Muscle of back (tissue), 13 donors: ENCODE measurements around the gene RILPL1. TPM values are rescaled to one million over a fixed set of nuclear protein-coding genes. Genes with fewer than 3 reads are reported as not detected.
A peak's percentile ranks its signal among the peaks of the same experiment; 100 is the strongest.
"Not testable (repeated sequence)": the region's sequence is repeated elsewhere in the genome, so short reads cannot be mapped to it uniquely, and the experiment has no call there.

Source experiments
- DNase-seq, 3 donors: peaks; one replicate each; pipeline versions ENCODE4 v3.0.0 to v3.0.0-alpha.2; 2013
- long read RNA-seq, 9 donors: transcript quantifications; one replicate each; lab custom pipeline, GENCODE V29; 2026
- polyA plus RNA-seq, 10 donors: library from polyadenylated mRNA; unstranded; fragments of 120-200 nt; gene quantifications; one replicate each; pipeline ENCODE4 v1.2.1, GENCODE V29; 2013; ENCODE audit not compliant: insufficient read length in 10 of 10

RILPL1 gene
- polyA plus RNA-seq, result 10 to 100 TPM; 27.0 to 36.1 (median 28.9) TPM
- long read RNA-seq, donor 1, partial matches to known transcripts, result 5 of 12 reads
- long read RNA-seq, donor 1, other reads (novel, unspliced or antisense), result 0 of 12 reads
- long read RNA-seq, donor 2, transcript RILPL1-204 (1 exons, 3,894 nt), result major isoform, 11 of 18 reads
- long read RNA-seq, donor 2, partial matches to known transcripts, result 0 of 18 reads
- long read RNA-seq, donor 2, other reads (novel, unspliced or antisense), result 0 of 18 reads
- long read RNA-seq, donor 3, result 0 reads
- long read RNA-seq, donor 4, partial matches to known transcripts, result 0 of 17 reads
- long read RNA-seq, donor 4, other reads (novel, unspliced or antisense), result 12 of 17 reads
- long read RNA-seq, donor 5, transcript RILPL1-204 (1 exons, 3,894 nt), result major isoform, 11 of 17 reads
- long read RNA-seq, donor 5, partial matches to known transcripts, result 0 of 17 reads
- long read RNA-seq, donor 5, other reads (novel, unspliced or antisense), result 0 of 17 reads
- long read RNA-seq, donor 6, transcript RILPL1-204 (1 exons, 3,894 nt), result major isoform, 6 of 11 reads
- long read RNA-seq, donor 6, partial matches to known transcripts, result 0 of 11 reads
- long read RNA-seq, donor 6, other reads (novel, unspliced or antisense), result 0 of 11 reads
- long read RNA-seq, donor 7, transcript RILPL1-204 (1 exons, 3,894 nt), result major isoform, 8 of 12 reads
- long read RNA-seq, donor 7, partial matches to known transcripts, result 0 of 12 reads
- long read RNA-seq, donor 7, other reads (novel, unspliced or antisense), result 0 of 12 reads
- long read RNA-seq, donor 8, transcript RILPL1-204 (1 exons, 3,894 nt), result major isoform, 5 of 9 reads
- long read RNA-seq, donor 8, partial matches to known transcripts, result 0 of 9 reads
- long read RNA-seq, donor 8, other reads (novel, unspliced or antisense), result 0 of 9 reads
- long read RNA-seq, donor 9, partial matches to known transcripts, result 0 of 2 reads
- long read RNA-seq, donor 9, other reads (novel, unspliced or antisense), result 0 of 2 reads

DNA sequence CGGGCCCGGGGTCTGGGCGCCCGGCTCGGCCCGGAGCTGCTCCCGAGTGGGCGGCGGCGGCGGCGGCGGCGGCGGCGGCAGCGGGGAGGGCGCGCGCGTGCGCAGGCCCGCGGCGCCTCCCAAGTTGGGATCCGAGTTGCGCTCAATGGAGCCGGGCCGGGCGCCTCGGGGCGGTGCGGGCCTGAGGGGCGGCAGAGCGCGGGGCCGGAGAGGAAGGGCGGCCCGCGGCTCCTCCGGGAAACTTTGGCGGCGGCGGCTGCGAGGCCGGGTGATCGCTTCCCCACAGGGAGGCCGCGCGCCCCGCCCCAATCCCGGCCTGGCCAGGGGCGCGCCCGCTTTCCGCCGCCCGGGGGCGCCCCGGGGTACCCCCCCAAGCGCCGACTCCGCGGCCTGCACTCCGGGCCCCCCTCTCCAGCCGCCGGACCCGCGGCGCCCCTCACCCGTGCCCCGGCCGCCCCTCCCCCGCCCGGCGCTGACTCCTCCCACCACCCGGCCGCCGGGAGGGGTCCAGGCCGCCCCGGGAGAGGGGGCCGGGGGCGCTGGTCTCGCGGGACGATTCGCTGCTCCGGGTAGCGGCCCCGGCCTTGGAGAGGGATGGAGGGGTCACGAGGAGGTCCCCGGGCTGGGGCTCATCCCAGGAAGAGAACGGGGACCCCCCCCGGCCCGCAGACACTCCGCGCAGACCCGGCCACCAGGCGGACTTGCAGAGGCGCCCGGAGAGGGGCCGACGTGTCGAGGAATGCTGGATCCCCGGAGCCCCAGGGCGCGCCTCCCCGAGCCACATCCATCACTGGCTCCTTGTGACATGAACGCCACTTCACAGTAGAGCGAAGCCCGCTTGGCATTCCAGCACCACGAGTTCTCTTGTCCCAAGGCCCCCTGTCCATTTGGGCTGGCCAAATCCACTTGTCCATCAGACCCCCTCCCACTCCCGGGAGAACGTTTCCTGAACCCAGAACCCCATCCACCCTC, at the start of gene RILPL1:
TSS of gene RILPL1 (minus strand) at position 48 of the 972 bp plus-strand sequence. CDS start 237 bp downstream, outside the sequence.
- DNase-seq, result peak; percentile 33 to 87 (median 68)

- DNase-seq, result no peak
Observed at GRCh38 chr12:123580772-123581171, 47.3 kb upstream of the RILPL1 start.

GRCh38 chr12:123578829-123579228, 45.3 kb upstream of the RILPL1 start:
- not testable (repeated sequence) for DNase-seq

GRCh38 chr12:123578243-123578642, 44.7 kb upstream of the RILPL1 start:
- no peak for DNase-seq

- no peak for DNase-seq
Observed at GRCh38 chr12:123576611-123577010, 43.1 kb upstream of the RILPL1 start.

- DNase-seq, result no peak
Observed at GRCh38 chr12:123573870-123574269, 40.4 kb upstream of the RILPL1 start.

DNA sequence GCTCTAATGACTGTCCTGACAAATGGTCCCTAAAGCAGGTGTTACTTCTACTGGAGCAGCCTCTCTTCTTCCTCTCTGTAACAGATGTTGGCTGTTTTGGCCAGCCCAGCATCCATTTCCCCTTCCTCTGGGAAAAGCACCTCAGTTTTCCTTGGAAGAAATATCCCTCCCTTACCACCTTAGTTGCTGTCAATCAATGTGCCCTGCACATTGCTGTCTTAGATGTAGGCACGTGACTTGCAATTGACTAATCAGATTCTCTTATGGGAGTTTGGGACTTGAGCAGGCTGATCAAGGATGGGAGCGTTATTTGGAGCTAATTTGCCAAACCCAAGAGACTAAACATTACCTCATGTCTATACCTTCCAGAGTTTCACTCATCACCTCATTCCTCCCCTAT, 38.9 kb upstream of the RILPL1 start:
- no peak for DNase-seq

DNA sequence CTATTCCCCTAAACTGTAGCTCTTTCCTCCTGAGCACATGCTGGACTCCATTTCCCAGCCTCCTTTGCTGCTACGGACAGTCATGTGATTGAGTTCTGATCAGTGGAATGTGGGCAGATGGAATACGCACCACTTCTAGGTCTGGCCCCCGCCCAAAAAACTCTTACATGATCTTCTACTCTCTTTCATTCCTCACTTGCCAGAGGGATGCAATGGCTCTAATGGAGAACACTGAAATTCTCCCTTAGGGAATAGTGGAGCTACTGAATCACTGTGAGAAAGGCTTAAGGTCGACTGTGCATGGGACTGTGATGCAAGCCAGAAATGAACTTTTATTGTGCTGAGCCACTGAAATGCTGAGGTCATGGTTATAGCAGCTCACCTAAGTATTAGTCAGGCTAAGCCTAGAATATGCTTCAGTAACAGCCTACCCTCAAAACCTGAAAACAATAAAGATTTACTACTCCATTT, 37.9 kb upstream of the RILPL1 start:
- peak in 2 of 3 donors; percentile 19 to 46 for DNase-seq

- DNase-seq, result peak in 1 of 3 donors; percentile 11
Observed at GRCh38 chr12:123559468-123559867, 25.9 kb upstream of the RILPL1 start.

DNA sequence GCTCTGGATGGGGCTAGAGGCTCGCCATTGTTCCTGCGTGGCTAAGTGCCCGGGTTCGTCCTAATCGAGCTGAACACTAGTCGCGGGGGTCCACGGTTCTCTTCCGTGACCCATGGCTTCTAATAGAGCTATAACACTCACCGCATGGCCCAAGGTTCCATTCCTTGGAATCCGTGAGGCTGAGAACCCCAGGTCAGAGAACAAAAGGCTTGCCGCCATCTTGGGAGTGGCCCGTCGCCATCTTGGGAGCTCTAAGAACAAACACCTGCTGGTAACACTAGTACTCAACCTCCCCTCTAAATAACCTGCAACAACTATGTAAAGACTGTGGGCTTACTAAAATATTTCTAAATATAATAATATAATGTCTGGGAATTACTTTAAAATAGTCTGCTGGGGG, 25.0 kb upstream of the RILPL1 start:
- not testable (repeated sequence) for DNase-seq

DNA sequence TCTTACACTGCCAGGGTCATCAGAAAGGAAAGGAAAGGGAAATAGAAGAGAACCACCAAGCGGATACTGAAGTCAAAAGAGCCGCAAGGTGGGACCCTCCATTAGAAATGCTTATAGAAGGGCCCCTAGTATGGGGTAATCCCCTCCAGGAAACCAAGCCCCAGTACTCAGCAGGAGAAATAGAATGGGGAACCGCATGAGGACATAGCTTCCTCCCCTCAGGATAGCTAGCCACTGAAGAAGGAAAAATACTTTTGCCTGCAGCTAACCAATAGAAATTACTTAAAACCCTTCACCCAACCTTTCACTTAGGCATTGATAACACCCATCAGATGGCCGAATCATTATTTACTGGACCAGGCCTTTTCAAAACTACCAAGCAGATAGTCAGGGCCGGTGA, 21.3 kb upstream of the RILPL1 start:
- DNase-seq, result not testable (repeated sequence)

- DNase-seq, result not testable (repeated sequence)
Observed at GRCh38 chr12:123554136-123554535, 20.6 kb upstream of the RILPL1 start.

DNA sequence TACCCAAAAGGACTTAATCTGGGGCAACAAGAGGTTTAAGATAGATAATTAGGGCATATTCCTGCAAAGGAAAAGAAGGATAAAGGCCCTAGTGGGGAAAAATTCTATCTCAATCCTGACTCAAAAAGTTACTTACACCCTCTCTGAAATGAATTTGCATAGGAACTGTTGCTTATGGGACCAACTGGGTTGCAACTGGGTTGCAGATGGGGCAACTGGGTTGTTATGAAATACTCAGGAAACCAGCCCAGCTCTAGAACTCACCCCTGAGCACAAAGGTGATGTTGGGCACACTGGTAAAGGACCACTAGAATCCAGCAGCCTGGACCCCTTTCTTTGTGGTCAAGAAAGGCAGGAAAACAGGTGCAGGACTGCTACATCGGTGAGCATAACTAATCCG, 17.2 kb upstream of the RILPL1 start:
- no peak for DNase-seq

DNA sequence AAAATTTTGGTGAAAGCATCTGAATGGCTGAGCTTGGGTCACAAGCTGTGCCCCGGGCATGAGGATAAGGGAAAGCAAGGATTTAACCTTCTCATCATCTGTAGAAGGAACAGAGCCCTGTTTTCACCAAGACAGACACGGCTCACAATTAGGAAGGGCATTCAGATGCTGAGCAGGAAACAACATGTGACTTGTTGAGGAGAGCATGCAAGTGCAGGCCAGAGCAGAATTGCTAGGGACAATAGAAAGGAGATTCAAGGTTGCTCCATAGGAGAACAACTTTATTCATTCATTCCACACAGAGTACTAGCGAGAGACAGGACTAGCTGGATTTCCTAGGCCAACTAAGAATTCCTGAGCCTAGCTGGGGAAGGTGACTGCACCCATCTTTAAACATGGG, 14.6 kb upstream of the RILPL1 start:
- DNase-seq, result no peak

- DNase-seq, result no peak
Observed at GRCh38 chr12:123546281-123546680, 12.8 kb upstream of the RILPL1 start.

GRCh38 chr12:123543541-123543940, 10.0 kb upstream of the RILPL1 start:
- no peak for DNase-seq

GRCh38 chr12:123540899-123541662, 7.6 kb upstream of the RILPL1 start:
- DNase-seq, result no peak

DNA sequence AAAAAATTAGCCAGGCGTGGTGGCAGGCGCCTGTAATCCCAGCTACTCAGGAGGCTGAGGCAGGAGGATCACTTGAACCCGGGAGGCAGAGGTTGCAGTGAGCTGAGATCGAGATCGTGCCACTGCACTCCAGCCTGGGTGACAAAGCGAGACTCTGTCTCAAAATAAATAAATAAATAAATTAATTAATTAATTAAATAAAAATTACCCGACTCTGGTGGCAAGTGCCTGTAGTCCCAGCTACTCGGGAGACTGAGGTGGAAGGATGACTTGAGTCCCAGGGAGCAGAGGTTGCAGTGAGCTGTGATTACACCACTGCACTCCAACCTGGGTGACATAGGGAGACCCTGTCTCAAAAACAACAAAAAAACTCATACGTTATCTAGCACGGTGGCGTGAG, 2.4 kb upstream of the RILPL1 start:
- not testable (repeated sequence) for DNase-seq

GRCh38 chr12:123532808-123533649, 490 bp downstream of the RILPL1 start:
- peak; percentile 26 to 88 (median 59) for DNase-seq
